GM18951 (cell line): Measurements from ENCODE around the gene ST8SIA6.
"Not testable (repeated sequence)": the region's sequence is repeated elsewhere in the genome, so short reads cannot be mapped to it uniquely, and the experiment has no call there.

Experiments
- POLR2A ChIP-seq: IDR thresholded peaks from 4 replicates; pipeline ENCODE4 v1.6.1; 2011; ENCODE audit warnings: mild to moderate bottlenecking; ENCODE audit not compliant: insufficient read length, insufficient read depth; ENCODE audit errors: extremely low read depth
- in situ Hi-C: fragments of 300-500 bp; cut with MboI; formaldehyde crosslinking; loops from one replicate; pipeline ENCODE4 v1.12.0; 2022; ENCODE audit warnings: low sequenced_read_pairs, mixed read lengths, inconsistent platforms; ENCODE audit not compliant: unreplicated experiment

The ST8SIA6 gene

GRCh38 chr10:17454161-17455014 lies at the start of gene ST8SIA6:
Gene ST8SIA6, minus strand, starts transcription at chr10:17454595. Its CDS starts 340 bp downstream, at chr10:17454255.
- TF ChIP-seq POLR2A, result no peak

GRCh38 chr10:17503795-17504194 lies 49.4 kb upstream of the ST8SIA6 start:
- in situ Hi-C loops, result no loop called here
- TF ChIP-seq POLR2A, result no peak

More at GRCh38 chr10:17454161-17455014, at the start of gene ST8SIA6:
- in situ Hi-C loops, result no loop called here

GRCh38 chr10:17502814-17503213 lies 48.4 kb upstream of the ST8SIA6 start:
- in situ Hi-C loops, result no loop called here
- TF ChIP-seq POLR2A, result no peak

- in situ Hi-C loops, result not testable (repeated sequence)
Observed at GRCh38 chr10:17499014-17499413, 44.6 kb upstream of the ST8SIA6 start.

GRCh38 chr10:17497446-17498030 lies 43.1 kb upstream of the ST8SIA6 start:
- in situ Hi-C loops, result no loop called here
- no peak for TF ChIP-seq POLR2A

- in situ Hi-C loops, result no loop called here
- TF ChIP-seq POLR2A, result no peak
Observed at GRCh38 chr10:17494626-17495260, 40.3 kb upstream of the ST8SIA6 start.

- TF ChIP-seq POLR2A, result no peak
- in situ Hi-C loops, result no loop called here
Observed at GRCh38 chr10:17488848-17489247, 34.5 kb upstream of the ST8SIA6 start.

GRCh38 chr10:17483079-17483478 lies 28.7 kb upstream of the ST8SIA6 start:
- in situ Hi-C loops, result no loop called here
- no peak for TF ChIP-seq POLR2A

- in situ Hi-C loops, result no loop called here
- no peak for TF ChIP-seq POLR2A
Observed at GRCh38 chr10:17479822-17480221, 25.4 kb upstream of the ST8SIA6 start.

GRCh38 chr10:17479015-17479615 lies 24.7 kb upstream of the ST8SIA6 start:
- in situ Hi-C loops, result no loop called here
- no peak for TF ChIP-seq POLR2A

- in situ Hi-C loops, result no loop called here
- TF ChIP-seq POLR2A, result no peak
Observed at GRCh38 chr10:17476073-17476472, 21.7 kb upstream of the ST8SIA6 start.

- in situ Hi-C loops, result no loop called here
- no peak for TF ChIP-seq POLR2A
Observed at GRCh38 chr10:17475661-17476060, 21.3 kb upstream of the ST8SIA6 start.

- in situ Hi-C loops, result no loop called here
- TF ChIP-seq POLR2A, result no peak
Observed at GRCh38 chr10:17474595-17475323, 20.4 kb upstream of the ST8SIA6 start.
